Measurements from ENCODE around the gene APBB2. TPM values are rescaled to one million over a fixed set of nuclear protein-coding genes. Genes with fewer than 3 reads are reported as not detected.

Gene APBB2
- total RNA-seq, 1 experiment from 2014 or later = 46.0 TPM

DNA sequence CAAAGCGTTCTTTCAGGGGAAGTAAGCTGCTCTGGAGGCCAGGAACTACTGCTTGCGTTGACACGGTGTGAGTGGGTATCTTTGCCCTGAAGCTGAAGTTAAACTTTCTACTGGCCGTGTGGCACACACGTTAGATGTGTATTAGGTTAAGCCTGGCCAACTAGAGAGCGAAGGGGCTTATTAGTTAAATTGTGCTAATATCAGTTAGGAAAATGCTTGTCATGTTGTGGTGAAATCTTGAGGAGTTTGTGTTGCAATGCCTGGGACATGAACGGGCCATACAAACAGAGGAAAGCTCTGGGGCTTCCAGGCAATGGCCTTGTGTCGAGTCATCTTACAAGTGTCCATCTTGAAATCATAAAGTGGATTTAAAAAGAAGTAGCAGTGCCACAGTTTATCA, 402.0 kb downstream of the APBB2 start:
- H3K4me1 ChIP-seq (replicated peaks; ENCODE audit: insufficient read depth) = no peaks in the 10 kb centered on the region
- POLR2A ChIA-PET (ENCODE audit: unreplicated experiment) = no interaction called here
- H3K27ac ChIP-seq = no peak overlapping the region
- no peak overlapping the region for H2AFZ ChIP-seq
- H3K4me2 ChIP-seq = no peak overlapping the region
- no peak overlapping the region for H3K4me3 ChIP-seq
- TF ChIP-seq, protein P1, sequence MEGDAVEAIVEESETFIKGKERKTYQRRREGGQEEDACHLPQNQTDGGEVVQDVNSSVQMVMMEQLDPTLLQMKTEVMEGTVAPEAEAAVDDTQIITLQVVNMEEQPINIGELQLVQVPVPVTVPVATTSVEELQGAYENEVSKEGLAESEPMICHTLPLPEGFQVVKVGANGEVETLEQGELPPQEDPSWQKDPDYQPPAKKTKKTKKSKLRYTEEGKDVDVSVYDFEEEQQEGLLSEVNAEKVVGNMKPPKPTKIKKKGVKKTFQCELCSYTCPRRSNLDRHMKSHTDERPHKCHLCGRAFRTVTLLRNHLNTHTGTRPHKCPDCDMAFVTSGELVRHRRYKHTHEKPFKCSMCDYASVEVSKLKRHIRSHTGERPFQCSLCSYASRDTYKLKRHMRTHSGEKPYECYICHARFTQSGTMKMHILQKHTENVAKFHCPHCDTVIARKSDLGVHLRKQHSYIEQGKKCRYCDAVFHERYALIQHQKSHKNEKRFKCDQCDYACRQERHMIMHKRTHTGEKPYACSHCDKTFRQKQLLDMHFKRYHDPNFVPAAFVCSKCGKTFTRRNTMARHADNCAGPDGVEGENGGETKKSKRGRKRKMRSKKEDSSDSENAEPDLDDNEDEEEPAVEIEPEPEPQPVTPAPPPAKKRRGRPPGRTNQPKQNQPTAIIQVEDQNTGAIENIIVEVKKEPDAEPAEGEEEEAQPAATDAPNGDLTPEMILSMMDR (conservative IDR thresholded peaks at IDR 0.05) = no peak
- no peak for TF ChIP-seq EZH2 (IDR thresholded peaks at IDR 0.05; ENCODE audit: low read depth)
- H3F3A ChIP-seq (ENCODE audit: insufficient read depth, low read depth) = no peaks in the 10 kb centered on the region
- BruUV-seq (replicated peaks) = no TSS peak
- H3K27me3 ChIP-seq (ENCODE audit: insufficient read depth, low read depth) = no peaks in the 10 kb centered on the region
- intact Hi-C loops (cut with micrococcal nuclease; ENCODE audit: unreplicated experiment) = no loop called here
- CTCF ChIA-PET = no interaction called here
- H3K9me3 ChIP-seq (ENCODE audit: insufficient read depth, low read depth) = no peaks in the 10 kb centered on the region
- no peaks in the 10 kb centered on the region for H3K9me2 ChIP-seq (ENCODE audit: insufficient read depth)
- no peaks in the 10 kb centered on the region for H3K79me2 ChIP-seq (ENCODE audit: low read depth)
- no peak for DNase-seq
- no peaks in the 10 kb centered on the region for H3K36me3 ChIP-seq (ENCODE audit: low read depth)
- H4K20me1 ChIP-seq (ENCODE audit: insufficient read depth) = no peaks in the 10 kb centered on the region

DNA sequence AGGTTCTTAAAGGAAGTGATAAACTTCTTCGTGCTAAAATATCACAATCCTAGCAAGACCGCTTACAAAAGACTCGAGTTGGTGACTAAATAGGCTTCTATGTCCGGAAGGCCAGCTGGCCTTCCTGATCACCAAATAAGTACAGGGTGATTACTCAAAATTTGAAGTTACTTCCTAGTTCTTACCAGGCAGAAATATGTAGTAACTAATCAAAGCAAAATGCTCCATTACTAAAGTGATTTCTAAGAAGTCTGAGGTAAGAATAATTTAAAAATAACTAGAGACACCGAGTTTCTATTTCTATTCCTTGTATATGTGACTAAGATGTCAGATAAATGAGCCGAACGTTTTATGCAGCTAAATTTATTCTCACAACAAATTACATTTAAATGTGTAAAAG, 402.4 kb downstream of the APBB2 start:
- CTCF ChIA-PET = no interaction called here
- Histone ChIP-seq H3K36me3 (ENCODE audit: low read depth) (no peaks in the 10 kb centered on the region), H3K27me3 (ENCODE audit: insufficient read depth, low read depth) (no peaks in the 10 kb centered on the region)

DNA sequence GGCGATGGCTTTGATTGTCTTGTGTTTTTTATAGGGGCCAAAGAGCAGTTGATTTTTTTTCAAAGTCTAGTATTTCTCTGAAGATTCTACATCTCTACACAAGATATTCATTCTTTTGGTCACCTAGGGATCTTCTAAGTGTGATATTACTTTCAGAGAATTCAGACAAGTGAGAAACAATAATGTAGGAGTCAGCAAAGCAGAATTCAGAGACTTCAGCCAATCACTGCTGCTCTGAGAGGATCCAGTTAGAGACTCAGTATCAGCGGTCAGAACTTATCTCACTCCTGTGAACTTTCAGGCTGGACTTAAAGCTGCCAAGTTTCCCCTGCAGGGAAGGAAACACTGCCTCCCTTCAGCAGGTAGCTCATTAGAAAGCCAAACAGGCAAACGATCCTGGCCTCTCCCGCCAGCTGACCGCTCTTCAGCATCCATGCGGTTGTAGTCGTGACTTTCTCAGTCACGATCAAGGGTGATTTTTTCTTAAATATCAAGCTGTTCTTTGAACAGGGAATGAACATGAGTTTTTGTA, 405.4 kb downstream of the APBB2 start:
- no peaks in the 10 kb centered on the region for H3K9me2 ChIP-seq (ENCODE audit: insufficient read depth)
- H3K9me3 ChIP-seq (ENCODE audit: insufficient read depth, low read depth) = no peaks in the 10 kb centered on the region
- H4K20me1 ChIP-seq (ENCODE audit: insufficient read depth) = no peaks in the 10 kb centered on the region
- no peak overlapping the region for H2AFZ ChIP-seq
- no peaks in the 10 kb centered on the region for H3K4me1 ChIP-seq (replicated peaks; ENCODE audit: insufficient read depth)
- intact Hi-C loops (cut with micrococcal nuclease; ENCODE audit: unreplicated experiment) = no loop called here
- no peak overlapping the region for H3K27ac ChIP-seq
- H3K79me2 ChIP-seq (ENCODE audit: low read depth) = no peaks in the 10 kb centered on the region
- no peaks in the 10 kb centered on the region for H3F3A ChIP-seq (ENCODE audit: insufficient read depth, low read depth)
- no peak overlapping the region for H3K4me3 ChIP-seq
- no peaks in the 10 kb centered on the region for H3K27me3 ChIP-seq (ENCODE audit: insufficient read depth, low read depth)
- TF ChIP-seq, protein P1 (conservative IDR thresholded peaks at IDR 0.05) = no peak
- TF ChIP-seq EZH2 (IDR thresholded peaks at IDR 0.05; ENCODE audit: low read depth) = no peak
- no peak for DNase-seq
- no peaks in the 10 kb centered on the region for H3K36me3 ChIP-seq (ENCODE audit: low read depth)
- CTCF ChIA-PET = no interaction called here
- POLR2A ChIA-PET (ENCODE audit: unreplicated experiment) = no interaction called here
- no peak overlapping the region for H3K4me2 ChIP-seq
- BruUV-seq (replicated peaks) = no TSS peak

More for the DNA sequence above, 402.4 kb downstream of the APBB2 start:
- BruUV-seq (replicated peaks) = no TSS peak
- Histone ChIP-seq H3K4me1 (replicated peaks; ENCODE audit: insufficient read depth) (no peaks in the 10 kb centered on the region), H3F3A (ENCODE audit: insufficient read depth, low read depth) (no peaks in the 10 kb centered on the region), H2AFZ (no peak overlapping the region), H3K9me3 (ENCODE audit: insufficient read depth, low read depth) (no peaks in the 10 kb centered on the region), H3K4me2 (no peak overlapping the region), H3K4me3 (no peak overlapping the region), H3K79me2 (ENCODE audit: low read depth) (no peaks in the 10 kb centered on the region), H3K27ac (no peak overlapping the region), H3K9me2 (ENCODE audit: insufficient read depth) (no peaks in the 10 kb centered on the region), H4K20me1 (ENCODE audit: insufficient read depth) (no peaks in the 10 kb centered on the region)
- TF ChIP-seq, protein P1 (conservative IDR thresholded peaks at IDR 0.05) = no peak
- TF ChIP-seq EZH2 (IDR thresholded peaks at IDR 0.05; ENCODE audit: low read depth) = no peak
- POLR2A ChIA-PET (ENCODE audit: unreplicated experiment) = no interaction called here
- no peak for DNase-seq
- intact Hi-C loops (cut with micrococcal nuclease; ENCODE audit: unreplicated experiment) = no loop called here
